AG10803 (cell line): ENCODE measurements around the gene PKD1.
"Not testable (repeated sequence)": the region's sequence is repeated elsewhere in the genome, so short reads cannot be mapped to it uniquely, and the experiment has no call there.

Experiments used
- DNase-seq: peaks from one replicate; pipeline ENCODE4 v3.0.0; 2010; ENCODE audit warnings: low read depth
- H3K4me3 ChIP-seq: 2 replicates; pipeline ENCODE4 v1.5.1; 2011; ENCODE audit warnings: mild to moderate bottlenecking, low read length, control low read depth
- CTCF ChIP-seq: conservative IDR thresholded peaks from 2 replicates; pipeline ENCODE4 v1.5.1; 2011; ENCODE audit warnings: mild to moderate bottlenecking, low read length, control low read depth, inconsistent platforms

Gene PKD1

GRCh38 chr16:2122429-2122828 is 13.3 kb downstream of the PKD1 start:
- DNase-seq: no peak
- H3K4me3 ChIP-seq: no peak overlapping the region; the same call in 1 of the 2 replicates
- no peak for TF ChIP-seq CTCF

- no peak for TF ChIP-seq CTCF
- peak overlapping the region; percentile 7; the same call in 1 of the 2 replicates for H3K4me3 ChIP-seq
- no peak for DNase-seq
Measured at GRCh38 chr16:2121853-2122252, 13.8 kb downstream of the PKD1 start.

GRCh38 chr16:2121325-2121724 is 14.4 kb downstream of the PKD1 start:
- not testable (repeated sequence) for H3K4me3 ChIP-seq
- TF ChIP-seq CTCF: peak; percentile 56
- DNase-seq: peak; percentile 71

GRCh38 chr16:2117960-2118722 is 17.6 kb downstream of the PKD1 start:
- not testable (repeated sequence) for H3K4me3 ChIP-seq, DNase-seq

- DNase-seq, H3K4me3 ChIP-seq: not testable (repeated sequence)
Measured at GRCh38 chr16:2117341-2117740, 18.4 kb downstream of the PKD1 start.

GRCh38 chr16:2116428-2116827 is 19.3 kb downstream of the PKD1 start:
- not testable (repeated sequence) for DNase-seq, H3K4me3 ChIP-seq

GRCh38 chr16:2115591-2115973 is 20.1 kb downstream of the PKD1 start:
- no peak for DNase-seq
- TF ChIP-seq CTCF: no peak
- no peak overlapping the region for H3K4me3 ChIP-seq

GRCh38 chr16:2114885-2115590 is 20.7 kb downstream of the PKD1 start:
- not testable (repeated sequence) for H3K4me3 ChIP-seq, DNase-seq

- not testable (repeated sequence) for H3K4me3 ChIP-seq, DNase-seq
Measured at GRCh38 chr16:2114225-2114624, 21.5 kb downstream of the PKD1 start.

- H3K4me3 ChIP-seq, DNase-seq: not testable (repeated sequence)
Measured at GRCh38 chr16:2112539-2113106, 23.1 kb downstream of the PKD1 start.

- not testable (repeated sequence) for H3K4me3 ChIP-seq, DNase-seq
Measured at GRCh38 chr16:2111412-2112335, 24.0 kb downstream of the PKD1 start.

GRCh38 chr16:2111009-2111353 is 24.7 kb downstream of the PKD1 start:
- H3K4me3 ChIP-seq, DNase-seq: not testable (repeated sequence)

- not testable (repeated sequence) for H3K4me3 ChIP-seq, DNase-seq
Measured at GRCh38 chr16:2110332-2111008, 25.2 kb downstream of the PKD1 start.
